DOHH2 (cell line): ENCODE measurements around the gene FAM53A.

Source experiments
- H3F3A ChIP-seq: fragments of 200-600 bp; sonication (generic), shearing (Covaris generic); 2 replicates; pipeline ENCODE4 v1.6.0; 2016; ENCODE audit warnings: antibody characterized with exemption, mild to moderate bottlenecking; ENCODE audit not compliant: control insufficient read depth, insufficient read depth
- H3K27ac ChIP-seq: fragments of 200-600 bp; sonication (generic); 2 replicates; pipeline ENCODE4 v1.5.1; 2014; ENCODE audit warnings: low read depth, mild to moderate bottlenecking, low read length, moderate library complexity
- H3K27me3 ChIP-seq: fragments of 200-600 bp; sonication (generic); 2 replicates; pipeline ENCODE4 v1.6.1; 2014; ENCODE audit warnings: mild to moderate bottlenecking, low read length, mixed read lengths; ENCODE audit not compliant: control insufficient read depth
- H3K36me3 ChIP-seq: fragments of 200-600 bp; sonication (generic); 2 replicates; pipeline ENCODE4 v1.6.1; 2014; ENCODE audit warnings: mild to moderate bottlenecking, low read length, moderate library complexity, mixed read lengths; ENCODE audit not compliant: control insufficient read depth
- H3K4me1 ChIP-seq: fragments of 200-600 bp; sonication (generic); 2 replicates; pipeline ENCODE4 v1.6.1; 2014; ENCODE audit warnings: mild to moderate bottlenecking, low read length, mixed read lengths; ENCODE audit not compliant: control insufficient read depth
- H3K4me2 ChIP-seq: fragments of 200-600 bp; sonication (generic); 2 replicates; pipeline ENCODE4 v1.6.0; 2014; ENCODE audit warnings: mild to moderate bottlenecking, low read length, moderate library complexity
- H3K4me3 ChIP-seq: fragments of 200-600 bp; sonication (generic); 2 replicates; pipeline ENCODE4 v1.5.1; 2014; ENCODE audit warnings: mild to moderate bottlenecking, low read length, mixed read lengths
- H3K79me2 ChIP-seq: fragments of 200-600 bp; sonication (generic); 2 replicates; pipeline ENCODE4 v1.6.1; 2014; ENCODE audit warnings: mild to moderate bottlenecking, low read length, mixed read lengths; ENCODE audit not compliant: control insufficient read depth
- H3K9me2 ChIP-seq: fragments of 200-600 bp; sonication (generic); replicated peaks from 2 replicates; pipeline ENCODE4 v1.6.1; 2014; ENCODE audit warnings: mild to moderate bottlenecking, low read length, mixed read lengths; ENCODE audit not compliant: control insufficient read depth
- H3K9me3 ChIP-seq: fragments of 200-600 bp; sonication (generic); 2 replicates; pipeline ENCODE4 v1.6.1; 2014; ENCODE audit warnings: antibody characterized with exemption, low read length, mixed read lengths; ENCODE audit not compliant: control insufficient read depth, insufficient read depth
- H4K20me1 ChIP-seq: fragments of 200-600 bp; sonication (generic); 2 replicates; pipeline ENCODE4 v1.6.0; 2014; ENCODE audit warnings: low read depth, mild to moderate bottlenecking, antibody characterized with exemption, low read length, moderate library complexity; ENCODE audit not compliant: control insufficient read depth, insufficient read depth
- EZH2phosphoT487 ChIP-seq: fragments of 200-600 bp; sonication (generic); IDR thresholded peaks from 2 replicates; pipeline ENCODE4 v1.6.1; 2017; ENCODE audit warnings: borderline replicate concordance, mild to moderate bottlenecking, antibody characterized with exemption, low read length, moderate library complexity, mixed read lengths
- TF ChIP-seq, protein P1 (sequence below): fragments of 200-600 bp; sonication (generic); IDR thresholded peaks from one replicate; pipeline ENCODE4 v1.5.1; 2014; ENCODE audit warnings: antibody characterized with exemption, mild to moderate bottlenecking, low read depth, low read length; ENCODE audit not compliant: poor library complexity, severe bottlenecking

The FAM53A gene

DNA sequence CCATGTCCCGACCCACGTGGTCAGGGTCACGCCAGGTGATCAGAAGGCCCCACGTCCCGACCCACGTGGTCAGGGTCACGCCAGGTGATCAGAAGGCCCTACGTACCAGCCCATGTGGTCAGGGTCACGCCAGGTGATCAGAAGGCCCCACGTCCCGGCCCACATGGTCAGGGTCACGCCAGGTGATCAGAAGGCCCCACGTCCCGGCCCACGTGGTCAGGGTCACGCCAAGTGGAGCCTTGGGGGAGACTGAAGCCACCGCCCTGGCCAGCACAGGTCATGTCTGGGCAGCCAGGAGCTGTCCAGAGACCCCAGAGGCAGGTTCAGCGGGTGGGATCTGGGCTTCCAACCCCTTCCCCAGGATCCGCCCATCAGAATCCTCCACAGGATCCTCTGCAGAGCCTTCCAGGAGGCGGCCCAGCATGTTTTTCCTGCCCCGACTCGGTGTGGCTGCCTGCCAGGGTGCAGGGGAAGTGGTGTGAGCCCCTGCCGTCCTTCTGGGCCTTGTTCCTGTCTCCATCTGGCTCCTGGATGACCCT lies 58.4 kb downstream of the FAM53A start:
- Histone ChIP-seq H4K20me1 (no peaks in the 10 kb centered on the region), H3K27ac (no peak overlapping the region), H3K9me2 (no peaks in the 10 kb centered on the region), H3K4me2 (no peak overlapping the region), H3F3A (no peaks in the 10 kb centered on the region), H3K79me2 (no peaks in the 10 kb centered on the region), H3K4me1 (no peaks in the 10 kb centered on the region), H3K27me3 (no peaks in the 10 kb centered on the region), H3K36me3 (no peaks in the 10 kb centered on the region), H3K4me3 (no peak overlapping the region), H3K9me3 (peaks cover 45% of the 10 kb centered on the region; the same call in 1 of the 2 replicates)
- TF ChIP-seq, protein P1, sequence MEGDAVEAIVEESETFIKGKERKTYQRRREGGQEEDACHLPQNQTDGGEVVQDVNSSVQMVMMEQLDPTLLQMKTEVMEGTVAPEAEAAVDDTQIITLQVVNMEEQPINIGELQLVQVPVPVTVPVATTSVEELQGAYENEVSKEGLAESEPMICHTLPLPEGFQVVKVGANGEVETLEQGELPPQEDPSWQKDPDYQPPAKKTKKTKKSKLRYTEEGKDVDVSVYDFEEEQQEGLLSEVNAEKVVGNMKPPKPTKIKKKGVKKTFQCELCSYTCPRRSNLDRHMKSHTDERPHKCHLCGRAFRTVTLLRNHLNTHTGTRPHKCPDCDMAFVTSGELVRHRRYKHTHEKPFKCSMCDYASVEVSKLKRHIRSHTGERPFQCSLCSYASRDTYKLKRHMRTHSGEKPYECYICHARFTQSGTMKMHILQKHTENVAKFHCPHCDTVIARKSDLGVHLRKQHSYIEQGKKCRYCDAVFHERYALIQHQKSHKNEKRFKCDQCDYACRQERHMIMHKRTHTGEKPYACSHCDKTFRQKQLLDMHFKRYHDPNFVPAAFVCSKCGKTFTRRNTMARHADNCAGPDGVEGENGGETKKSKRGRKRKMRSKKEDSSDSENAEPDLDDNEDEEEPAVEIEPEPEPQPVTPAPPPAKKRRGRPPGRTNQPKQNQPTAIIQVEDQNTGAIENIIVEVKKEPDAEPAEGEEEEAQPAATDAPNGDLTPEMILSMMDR, result no peak
- TF ChIP-seq EZH2phosphoT487, result no peak

DNA sequence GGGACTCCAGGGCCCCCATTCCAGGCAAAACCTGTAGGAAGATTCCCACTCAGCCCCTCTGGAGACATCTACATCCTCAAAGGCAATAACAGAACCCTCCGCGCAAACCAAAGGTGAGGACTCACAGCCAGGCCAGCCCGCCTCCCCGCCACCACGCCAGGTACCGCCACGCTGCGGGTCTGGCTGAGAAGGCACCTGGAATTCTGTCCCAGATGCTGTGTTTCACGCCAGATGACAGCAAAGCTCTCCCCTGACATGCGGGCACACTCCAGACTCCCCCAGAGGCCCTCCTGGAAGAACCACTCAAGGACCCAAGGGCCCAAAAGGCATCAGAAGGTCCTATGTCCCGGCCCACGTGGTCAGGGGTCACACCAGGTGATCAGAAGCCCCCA lies 59.6 kb downstream of the FAM53A start:
- no peaks in the 10 kb centered on the region for H3K4me1 ChIP-seq
- H3K27ac ChIP-seq, result no peak overlapping the region
- TF ChIP-seq, protein P1, result no peak
- TF ChIP-seq EZH2phosphoT487, result no peak
- H3K9me2 ChIP-seq, result no peaks in the 10 kb centered on the region
- H3K9me3 ChIP-seq, result peaks cover 45% of the 10 kb centered on the region; the same call in 1 of the 2 replicates
- no peaks in the 10 kb centered on the region for H4K20me1 ChIP-seq
- no peaks in the 10 kb centered on the region for H3K27me3 ChIP-seq
- H3K36me3 ChIP-seq, result no peaks in the 10 kb centered on the region
- no peak overlapping the region for H3K4me3 ChIP-seq
- H3K4me2 ChIP-seq, result no peak overlapping the region
- no peaks in the 10 kb centered on the region for H3F3A ChIP-seq
- H3K79me2 ChIP-seq, result no peaks in the 10 kb centered on the region

DNA sequence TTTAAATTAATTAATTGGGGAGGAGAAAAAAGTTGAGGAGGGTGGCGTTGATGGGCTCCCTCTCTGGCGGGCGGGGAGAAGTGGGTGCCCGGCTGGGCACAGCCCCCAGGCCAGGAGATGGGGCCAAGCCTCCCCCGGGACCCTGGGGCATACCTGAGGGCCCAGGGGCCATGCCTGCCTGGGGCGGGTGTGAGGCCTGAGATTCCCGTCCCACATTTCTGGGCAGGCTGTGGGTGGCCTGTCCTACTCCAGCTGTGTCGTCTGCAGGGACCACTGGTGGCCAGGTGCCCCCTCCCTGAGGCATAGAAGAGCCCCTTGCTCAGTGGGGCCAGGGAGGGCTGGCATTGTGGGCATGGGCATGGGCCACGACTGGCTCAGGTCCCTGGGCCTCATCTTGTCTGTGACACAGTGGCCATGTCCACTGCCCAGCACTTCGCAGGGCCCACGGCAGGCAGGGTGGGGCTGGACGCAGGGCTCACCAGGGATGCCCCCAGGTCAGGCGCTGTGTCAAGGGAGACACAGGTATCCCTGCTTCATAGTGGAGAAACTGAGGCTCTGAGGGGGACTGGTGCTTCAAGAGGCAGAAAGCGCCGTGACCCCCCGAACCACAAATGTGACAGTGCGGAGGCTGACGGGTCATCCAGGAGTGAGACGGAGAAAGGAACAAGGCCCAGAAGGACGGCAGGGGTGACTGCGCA lies 60.1 kb downstream of the FAM53A start:
- peaks cover 45% of the 10 kb centered on the region; the same call in 1 of the 2 replicates for H3K9me3 ChIP-seq
- H3K4me1 ChIP-seq, result no peaks in the 10 kb centered on the region
- no peaks in the 10 kb centered on the region for H3K79me2 ChIP-seq
- H3K4me2 ChIP-seq, result no peak overlapping the region
- H3K4me3 ChIP-seq, result no peak overlapping the region
- no peaks in the 10 kb centered on the region for H3F3A ChIP-seq
- H3K27ac ChIP-seq, result no peak overlapping the region
- TF ChIP-seq, protein P1, result no peak
- TF ChIP-seq EZH2phosphoT487, result no peak
- no peaks in the 10 kb centered on the region for H4K20me1 ChIP-seq
- no peaks in the 10 kb centered on the region for H3K36me3 ChIP-seq
- no peaks in the 10 kb centered on the region for H3K27me3 ChIP-seq
- H3K9me2 ChIP-seq, result no peaks in the 10 kb centered on the region
